Uterus (tissue), 4 donors: ENCODE measurements around the gene LBHD1. TPM values are rescaled to one million over a fixed set of nuclear protein-coding genes. Genes with fewer than 3 reads are reported as not detected.

Experiments used
- DNase-seq, 2 donors: peaks; one replicate each; pipeline ENCODE4 v3.0.0-alpha.2; 2019 to 2020
- H3K27ac ChIP-seq, 2 donors: fragments of 200-600 bp; sonication (generic); 1 replicate in 1 of 2; 2 replicates in 1 of 2; pipeline ENCODE4 v1.5.1; 2016 to 2018
- H3K27me3 ChIP-seq, 2 donors: fragments of 200-600 bp; sonication (generic); one replicate each; pipeline ENCODE4 v1.5.1; 2018 to 2019; ENCODE audit warnings: control low read depth in 1 of 2
- H3K36me3 ChIP-seq, 2 donors: fragments of 200-600 bp; sonication (generic); one replicate each; pipeline ENCODE4 v1.5.1; 2019; ENCODE audit warnings: control low read depth in 1 of 2
- H3K4me1 ChIP-seq, 2 donors: fragments of 200-600 bp; sonication (generic); one replicate each; pipeline ENCODE4 v1.5.1; 2018 to 2019; ENCODE audit warnings: control low read depth in 1 of 2
- H3K4me3 ChIP-seq, 2 donors: fragments of 200-600 bp; sonication (generic); 1 replicate in 1 of 2; 2 replicates in 1 of 2; pipeline ENCODE4 v1.5.1; 2018 to 2019; ENCODE audit warnings: mild to moderate bottlenecking in 1 of 2
- H3K9me3 ChIP-seq, 2 donors: fragments of 200-600 bp; sonication (generic); one replicate each; pipeline ENCODE4 v1.5.1; 2019; ENCODE audit warnings: control low read depth in 1 of 2
- POLR2A ChIP-seq, 2 donors: fragments of 450-650 bp; IDR thresholded peaks; one replicate each; pipeline ENCODE4 v1.6.1; 2016; ENCODE audit warnings: antibody characterized with exemption in 2 of 2, mild to moderate bottlenecking in 1 of 2, moderate library complexity in 1 of 2
- intact Hi-C: fragments of 100-400 bp; cut with DNase I; formaldehyde crosslinking; loops from one replicate; pipeline ENCODE4 v1.15.1; 2023; ENCODE audit warnings: low total_unique reads
- total RNA-seq, 4 donors: library from RNA; depleted of rRNA in 3 of 4; stranded (reverse); fragments of >200 nt in 3 of 4; gene quantifications; one replicate each; pipeline versions ENCODE4 v1.1.0 to v1.2.4, GENCODE V29; 2014 to 2023
- TF ChIP-seq, protein P1 (sequence below), 4 experiments: fragments of 200-600 bp in 2 of 4; fragments of 450-650 bp in 2 of 4; sonication (generic) in 2 of 4; IDR thresholded peaks; one replicate each; pipeline ENCODE4 v1.5.1; 2016 to 2019; ENCODE audit warnings: antibody characterized with exemption in 4 of 4, mild to moderate bottlenecking in 2 of 4, moderate library complexity in 1 of 4
- donor health status: DM: yes; HTN: yes; CAD: no.

The LBHD1 gene
- 10 to 100 TPM in 1 of 4 donors, 1 to 10 TPM in 2, not detected in 1; 3.5 to 18.2 (median 6.9) TPM for total RNA-seq

DNA sequence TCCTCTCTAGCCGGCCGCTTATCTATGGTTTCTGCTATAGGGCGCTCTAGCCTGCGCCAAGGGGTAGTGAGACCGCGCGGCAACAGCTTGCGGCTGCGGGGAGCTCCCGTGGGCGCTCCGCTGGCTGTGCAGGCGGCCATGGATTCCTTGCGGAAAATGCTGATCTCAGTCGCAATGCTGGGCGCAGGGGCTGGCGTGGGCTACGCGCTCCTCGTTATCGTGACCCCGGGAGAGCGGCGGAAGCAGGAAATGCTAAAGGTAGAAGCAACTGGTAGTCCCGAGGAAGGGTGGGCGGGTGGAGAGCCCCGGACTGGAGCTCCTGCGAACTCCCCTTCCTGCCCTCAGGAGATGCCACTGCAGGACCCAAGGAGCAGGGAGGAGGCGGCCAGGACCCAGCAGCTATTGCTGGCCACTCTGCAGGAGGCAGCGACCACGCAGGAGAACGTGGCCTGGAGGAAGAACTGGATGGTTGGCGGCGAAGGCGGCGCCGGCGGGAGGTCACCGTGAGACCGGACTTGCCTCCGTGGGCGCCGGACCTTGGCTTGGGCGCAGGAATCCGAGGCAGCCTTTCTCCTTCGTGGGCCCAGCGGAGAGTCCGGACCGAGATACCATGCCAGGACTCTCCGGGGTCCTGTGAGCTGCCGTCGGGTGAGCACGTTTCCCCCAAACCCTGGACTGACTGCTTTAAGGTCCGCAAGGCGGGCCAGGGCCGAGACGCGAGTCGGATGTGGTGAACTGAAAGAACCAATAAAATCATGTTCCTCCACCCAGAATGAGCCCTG lies at the start of gene LBHD1, which contains the start of gene UQCC3:
Gene LBHD1 (minus strand): TSS at position 660 of the 782 bp plus-strand sequence. CDS start 2,236 bp downstream, outside the sequence.
Gene UQCC3 (plus strand): TSS at position 66 of the 782 bp plus-strand sequence. CDS start 73 bp downstream, at position 139.
- Histone ChIP-seq H3K27me3 (no peaks in the 10 kb centered on the region), H3K36me3 (no peaks in the 10 kb centered on the region), H3K9me3 (no peaks in the 10 kb centered on the region), H3K4me3 (peak within 1 kb of the TSS; percentile 70 to 73), H3K4me1 (peaks cover 4 to 6% of the 10 kb centered on the region in 2 donors), H3K27ac (peak within 1 kb of the TSS; percentile 82 to 87)
- TF ChIP-seq, protein P1, sequence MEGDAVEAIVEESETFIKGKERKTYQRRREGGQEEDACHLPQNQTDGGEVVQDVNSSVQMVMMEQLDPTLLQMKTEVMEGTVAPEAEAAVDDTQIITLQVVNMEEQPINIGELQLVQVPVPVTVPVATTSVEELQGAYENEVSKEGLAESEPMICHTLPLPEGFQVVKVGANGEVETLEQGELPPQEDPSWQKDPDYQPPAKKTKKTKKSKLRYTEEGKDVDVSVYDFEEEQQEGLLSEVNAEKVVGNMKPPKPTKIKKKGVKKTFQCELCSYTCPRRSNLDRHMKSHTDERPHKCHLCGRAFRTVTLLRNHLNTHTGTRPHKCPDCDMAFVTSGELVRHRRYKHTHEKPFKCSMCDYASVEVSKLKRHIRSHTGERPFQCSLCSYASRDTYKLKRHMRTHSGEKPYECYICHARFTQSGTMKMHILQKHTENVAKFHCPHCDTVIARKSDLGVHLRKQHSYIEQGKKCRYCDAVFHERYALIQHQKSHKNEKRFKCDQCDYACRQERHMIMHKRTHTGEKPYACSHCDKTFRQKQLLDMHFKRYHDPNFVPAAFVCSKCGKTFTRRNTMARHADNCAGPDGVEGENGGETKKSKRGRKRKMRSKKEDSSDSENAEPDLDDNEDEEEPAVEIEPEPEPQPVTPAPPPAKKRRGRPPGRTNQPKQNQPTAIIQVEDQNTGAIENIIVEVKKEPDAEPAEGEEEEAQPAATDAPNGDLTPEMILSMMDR (IDR thresholded peaks at IDR 0.05) = peak in 1 of 4 experiments; percentile 24
- peak in 1 of 2 donors; percentile 48 for TF ChIP-seq POLR2A (IDR thresholded peaks at IDR 0.05)
- DNase-seq = peak; percentile 70 to 79
- intact Hi-C loops = no loop called here

DNA sequence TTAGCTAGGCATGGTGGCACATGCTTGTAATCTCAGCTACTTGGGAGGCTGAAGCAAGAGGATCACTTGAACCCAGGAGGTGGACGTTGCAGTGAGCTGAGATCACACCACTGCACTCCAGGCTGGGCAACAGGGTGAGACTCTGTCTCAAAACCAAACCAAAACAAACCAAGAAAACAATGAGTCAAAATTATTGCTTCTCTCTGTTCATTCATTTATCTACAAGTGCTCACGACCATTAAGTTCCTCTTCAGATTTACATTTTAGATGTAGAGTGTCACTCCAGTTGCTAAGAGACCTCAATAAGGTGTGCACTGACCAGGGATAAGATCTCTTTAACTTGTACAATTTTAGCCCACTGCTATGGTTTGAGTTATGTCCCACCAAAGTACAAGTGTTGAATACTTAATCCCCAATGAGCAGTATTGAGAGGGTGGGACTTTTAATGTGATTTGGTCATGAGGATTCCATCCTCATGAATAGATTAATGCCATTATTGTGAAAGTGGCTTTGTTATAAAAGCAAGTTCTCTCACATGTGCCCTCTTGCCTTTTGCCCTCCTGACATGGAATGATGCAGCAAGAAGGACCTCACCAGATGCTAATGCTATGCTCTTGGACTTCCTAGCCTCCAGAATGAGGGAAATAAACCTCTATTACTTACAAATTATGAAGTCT lies 47.4 kb upstream of the LBHD1 start:
- no peak for DNase-seq
- Histone ChIP-seq H3K27ac (no peak overlapping the region), H3K9me3 (no peaks in the 10 kb centered on the region), H3K4me3 (no peak overlapping the region), H3K4me1 (no peaks in the 10 kb centered on the region), H3K27me3 (no peaks in the 10 kb centered on the region), H3K36me3 (no peaks in the 10 kb centered on the region)
- no peak for TF ChIP-seq POLR2A (IDR thresholded peaks at IDR 0.05)
- TF ChIP-seq, protein P1 (IDR thresholded peaks at IDR 0.05) = no peak
- intact Hi-C loops = no loop called here

DNA sequence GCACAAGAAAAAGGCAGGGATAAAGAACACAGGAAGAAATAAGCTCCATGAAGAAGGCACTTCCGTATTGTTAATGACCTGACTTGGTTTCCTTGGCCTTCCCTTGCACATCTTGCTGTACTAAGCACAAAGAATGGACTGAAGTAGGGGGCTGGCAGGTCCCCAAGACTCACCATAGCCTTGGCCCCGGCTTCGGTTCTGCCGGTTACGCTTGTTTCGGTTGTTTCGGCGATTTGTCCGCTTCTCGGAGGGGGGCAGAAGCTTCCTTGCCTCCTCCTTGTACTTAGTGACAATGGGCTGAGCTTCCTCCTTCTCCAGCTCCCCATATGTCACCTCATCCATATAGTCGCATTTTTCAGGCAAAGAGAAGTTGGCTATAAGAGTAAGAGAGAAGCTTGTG lies 44.7 kb upstream of the LBHD1 start:
- no peak for TF ChIP-seq POLR2A (IDR thresholded peaks at IDR 0.05)
- TF ChIP-seq, protein P1 (IDR thresholded peaks at IDR 0.05) = no peak
- H3K27ac ChIP-seq = no peak overlapping the region
- intact Hi-C loops = no loop called here
- no peaks in the 10 kb centered on the region for H3K4me1 ChIP-seq
- no peak overlapping the region for H3K4me3 ChIP-seq
- H3K27me3 ChIP-seq = no peaks in the 10 kb centered on the region
- DNase-seq = no peak
- H3K36me3 ChIP-seq = no peaks in the 10 kb centered on the region
- no peaks in the 10 kb centered on the region for H3K9me3 ChIP-seq

DNA sequence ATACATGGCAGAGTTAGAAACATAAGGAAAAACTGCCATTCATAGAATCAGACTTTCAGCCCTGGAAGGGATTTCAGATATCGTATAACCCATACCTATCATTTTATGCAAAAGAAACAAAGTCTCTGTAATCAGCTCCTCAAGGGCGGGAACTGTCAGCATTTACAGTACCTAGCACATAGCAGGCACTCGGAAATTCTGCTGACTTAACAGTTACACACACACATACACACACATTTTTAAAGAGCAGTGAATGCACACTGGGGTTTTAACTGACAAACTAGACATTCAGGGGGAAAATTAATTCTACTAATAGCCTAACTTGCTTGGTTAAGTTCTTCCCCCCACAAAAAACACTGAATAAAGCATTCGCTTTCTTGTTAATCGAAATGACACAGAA lies 44.1 kb upstream of the LBHD1 start:
- Histone ChIP-seq H3K4me3 (no peak overlapping the region), H3K27me3 (no peaks in the 10 kb centered on the region), H3K36me3 (no peaks in the 10 kb centered on the region), H3K4me1 (no peaks in the 10 kb centered on the region), H3K9me3 (no peaks in the 10 kb centered on the region), H3K27ac (no peak overlapping the region)
- no peak for TF ChIP-seq POLR2A (IDR thresholded peaks at IDR 0.05)
- DNase-seq = no peak
- intact Hi-C loops = no loop called here

DNA sequence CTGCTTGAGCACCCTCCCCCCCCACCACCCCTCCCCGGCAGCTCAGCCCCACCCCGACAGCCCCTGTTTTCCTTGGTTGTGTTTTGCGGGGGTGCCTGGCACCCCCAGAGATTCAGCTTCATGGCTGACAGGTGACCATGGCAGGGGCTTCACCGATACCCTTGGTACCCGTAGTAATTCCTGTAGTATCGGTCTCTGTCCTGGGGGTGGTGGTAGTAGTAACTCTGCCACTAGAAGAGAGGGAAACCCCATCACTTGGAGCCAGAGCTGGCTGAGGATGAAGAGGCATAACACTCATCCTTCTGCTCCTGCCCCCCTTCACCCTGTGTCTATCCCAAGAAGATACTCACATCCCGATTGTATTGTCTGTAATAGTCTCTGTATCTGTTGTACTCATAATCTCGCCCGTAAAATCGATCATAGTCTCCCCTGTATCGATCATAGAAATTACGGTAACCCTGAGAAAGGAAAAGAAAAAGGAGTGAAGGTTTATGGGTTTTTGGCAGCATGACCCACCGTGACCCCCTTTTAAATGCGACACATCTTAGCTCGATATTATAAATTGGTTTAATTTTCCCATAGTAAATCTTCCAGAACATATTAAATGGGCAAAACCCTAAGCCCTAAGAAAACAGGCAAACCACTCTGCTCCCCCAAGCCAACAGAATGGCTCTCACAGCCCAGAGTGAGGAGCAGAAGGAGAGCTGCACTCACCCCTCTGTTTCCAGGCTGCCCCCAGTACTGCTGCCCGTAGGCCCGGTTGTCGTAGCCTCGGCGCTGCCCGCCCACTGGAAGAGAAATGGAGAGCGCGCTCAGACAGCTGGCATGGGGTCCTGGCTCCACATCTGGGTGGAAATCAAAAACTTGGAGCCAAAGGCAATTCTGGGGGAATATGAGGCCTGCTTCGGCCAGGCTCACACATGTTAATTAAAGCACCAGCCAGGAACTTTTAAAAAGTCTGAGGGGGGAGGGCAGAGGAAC lies 43.4 kb upstream of the LBHD1 start:
- no peaks in the 10 kb centered on the region for H3K27me3 ChIP-seq
- no peak overlapping the region for H3K27ac ChIP-seq
- H3K4me3 ChIP-seq = no peak overlapping the region
- H3K36me3 ChIP-seq = no peaks in the 10 kb centered on the region
- H3K9me3 ChIP-seq = no peaks in the 10 kb centered on the region
- TF ChIP-seq POLR2A (IDR thresholded peaks at IDR 0.05) = no peak
- TF ChIP-seq, protein P1 (IDR thresholded peaks at IDR 0.05) = no peak
- intact Hi-C loops = no loop called here
- no peak for DNase-seq
- peaks cover under 1 to 1% of the 10 kb centered on the region in 2 donors for H3K4me1 ChIP-seq
